Muscle of back (tissue), 13 donors: ENCODE data around the gene FAM217B. TPM values are rescaled to one million over a fixed set of nuclear protein-coding genes. Genes with fewer than 3 reads are reported as not detected.

Experiments
- DNase-seq, 3 donors: peaks; one replicate each; pipeline versions ENCODE4 v3.0.0 to v3.0.0-alpha.2; 2013
- long read RNA-seq, 9 donors: transcript quantifications; one replicate each; lab custom pipeline, GENCODE V29; 2026
- polyA plus RNA-seq, 10 donors: library from polyadenylated mRNA; unstranded; fragments of 120-200 nt; gene quantifications; one replicate each; pipeline ENCODE4 v1.2.1, GENCODE V29; 2013; ENCODE audit not compliant: insufficient read length in 10 of 10

The FAM217B gene
- 10 to 100 TPM; 15.1 to 29.9 (median 23.2) TPM for polyA plus RNA-seq
- long read RNA-seq, donor 1, full-length matches to known transcripts = 3 of 3 reads
- long read RNA-seq, donor 1, partial matches to known transcripts = 0 of 3 reads
- long read RNA-seq, donor 1, other reads (novel, unspliced or antisense) = 0 of 3 reads
- long read RNA-seq, donor 2, full-length matches to known transcripts = 4 of 4 reads
- long read RNA-seq, donor 2, partial matches to known transcripts = 0 of 4 reads
- long read RNA-seq, donor 2, other reads (novel, unspliced or antisense) = 0 of 4 reads
- long read RNA-seq, donor 3 = 0 reads
- long read RNA-seq, donor 4, full-length matches to known transcripts = 3 of 17 reads
- long read RNA-seq, donor 4, partial matches to known transcripts = 14 of 17 reads
- long read RNA-seq, donor 4, other reads (novel, unspliced or antisense) = 0 of 17 reads
- long read RNA-seq, donor 5, full-length matches to known transcripts = 14 of 14 reads
- long read RNA-seq, donor 5, partial matches to known transcripts = 0 of 14 reads
- long read RNA-seq, donor 5, other reads (novel, unspliced or antisense) = 0 of 14 reads
- long read RNA-seq, donor 6, full-length matches to known transcripts = 10 of 16 reads
- long read RNA-seq, donor 6, partial matches to known transcripts = 6 of 16 reads
- long read RNA-seq, donor 6, other reads (novel, unspliced or antisense) = 0 of 16 reads
- long read RNA-seq, donor 7, full-length matches to known transcripts = 3 of 3 reads
- long read RNA-seq, donor 7, partial matches to known transcripts = 0 of 3 reads
- long read RNA-seq, donor 7, other reads (novel, unspliced or antisense) = 0 of 3 reads
- long read RNA-seq, donor 8, full-length matches to known transcripts = 5 of 5 reads
- long read RNA-seq, donor 8, partial matches to known transcripts = 0 of 5 reads
- long read RNA-seq, donor 8, other reads (novel, unspliced or antisense) = 0 of 5 reads
- long read RNA-seq, donor 9, full-length matches to known transcripts = 2 of 2 reads
- long read RNA-seq, donor 9, partial matches to known transcripts = 0 of 2 reads
- long read RNA-seq, donor 9, other reads (novel, unspliced or antisense) = 0 of 2 reads

GRCh38 chr20:59940129-59940955 lies at the start of gene FAM217B, which contains the start of gene PPP1R3D:
Gene FAM217B (plus strand): TSS chr20:59940389. CDS start chr20:59943944, 3,555 bp downstream.
Gene PPP1R3D (minus strand): TSS chr20:59940305. CDS start chr20:59939931, 374 bp downstream.
- peak; percentile 96 to 99 (median 97) for DNase-seq

- DNase-seq = no peak
Observed at GRCh38 chr20:59891581-59891980, 48.6 kb upstream of the FAM217B start.

- DNase-seq = no peak
Observed at GRCh38 chr20:59895908-59896307, 44.3 kb upstream of the FAM217B start.

- DNase-seq = no peak
Observed at GRCh38 chr20:59902470-59902869, 37.7 kb upstream of the FAM217B start.

GRCh38 chr20:59903621-59904020 lies 36.6 kb upstream of the FAM217B start:
- peak; percentile 6 to 43 (median 11) for DNase-seq

- DNase-seq = no peak
Observed at GRCh38 chr20:59908855-59909254, 31.3 kb upstream of the FAM217B start.

GRCh38 chr20:59911041-59911440 lies 29.1 kb upstream of the FAM217B start:
- no peak for DNase-seq

GRCh38 chr20:59912609-59913008 lies 27.6 kb upstream of the FAM217B start:
- DNase-seq = no peak

- DNase-seq = no peak
Observed at GRCh38 chr20:59920944-59921343, 19.2 kb upstream of the FAM217B start.

- no peak for DNase-seq
Observed at GRCh38 chr20:59923514-59923913, 16.7 kb upstream of the FAM217B start.

GRCh38 chr20:59925359-59925758 lies 14.8 kb upstream of the FAM217B start:
- DNase-seq = no peak

GRCh38 chr20:59925899-59926298 lies 14.3 kb upstream of the FAM217B start:
- no peak for DNase-seq

- no peak for DNase-seq
Observed at GRCh38 chr20:59931511-59932312, 8.5 kb upstream of the FAM217B start.

GRCh38 chr20:59932616-59933295 lies 7.4 kb upstream of the FAM217B start:
- no peak for DNase-seq

- peak in 1 of 3 donors; percentile 48 for DNase-seq
Observed at GRCh38 chr20:59933296-59933848, 6.8 kb upstream of the FAM217B start, which contains the start of gene SYCP2. Gene SYCP2 (minus strand): TSS chr20:59933637. CDS start chr20:59922413, 11,224 bp downstream.

GRCh38 chr20:59933849-59934585 lies 6.2 kb upstream of the FAM217B start:
- DNase-seq = peak; percentile 60 to 92 (median 73)

GRCh38 chr20:59935457-59936185 lies 4.6 kb upstream of the FAM217B start:
- DNase-seq = no peak

GRCh38 chr20:59936409-59936808 lies 3.8 kb upstream of the FAM217B start:
- DNase-seq = no peak
